GM23338 (cell line): Measurements from ENCODE around the gene TULP3. TPM values are rescaled to one million over a fixed set of nuclear protein-coding genes. Genes with fewer than 3 reads are reported as not detected.

Source experiments
- ATAC-seq: fragments of 200-7000 bp; cut with Tn5 transposase; 3 replicates; pipeline ENCODE4 v1.9.1; 2020
- DNase-seq: peaks from one replicate; pipeline ENCODE4 v3.0.0-alpha.2; 2015; ENCODE audit warnings: low spot score
- H2AFZ ChIP-seq: fragments of 200-600 bp; sonication (generic); 2 replicates; pipeline ENCODE4 v1.8.0; 2016; ENCODE audit warnings: antibody characterized with exemption, mild to moderate bottlenecking, moderate library complexity
- H3F3A ChIP-seq: fragments of 200-600 bp; sonication (generic); replicated peaks from 2 replicates; pipeline ENCODE4 v1.8.0; 2017; ENCODE audit warnings: antibody characterized with exemption, mixed run types, low read depth
- H3K27ac ChIP-seq: fragments of 200-600 bp; sonication (generic); 2 replicates; pipeline ENCODE4 v1.6.1; 2016; ENCODE audit warnings: low read depth
- H3K27me3 ChIP-seq: fragments of 200-600 bp; sonication (generic); 2 replicates; pipeline ENCODE4 v1.8.0; 2016; ENCODE audit warnings: mild to moderate bottlenecking, mixed run types, moderate library complexity; ENCODE audit not compliant: insufficient read depth
- H3K36me3 ChIP-seq: fragments of 200-600 bp; sonication (generic); 2 replicates; pipeline ENCODE4 v1.8.0; 2016; ENCODE audit warnings: mild to moderate bottlenecking; ENCODE audit not compliant: insufficient read depth
- H3K4me1 ChIP-seq: fragments of 200-600 bp; sonication (generic); 2 replicates; pipeline ENCODE4 v1.8.0; 2016; ENCODE audit warnings: mild to moderate bottlenecking, moderate library complexity; ENCODE audit not compliant: insufficient read depth
- H3K4me2 ChIP-seq: fragments of 200-600 bp; sonication (generic); 2 replicates; pipeline ENCODE4 v1.7.1; 2017; ENCODE audit warnings: mixed run types
- H3K4me3 ChIP-seq: fragments of 200-600 bp; sonication (generic); 2 replicates; pipeline ENCODE4 v1.6.1; 2016; ENCODE audit warnings: mixed run types
- H3K79me2 ChIP-seq: fragments of 200-600 bp; sonication (generic); replicated peaks from 2 replicates; pipeline ENCODE4 v1.8.0; 2017; ENCODE audit warnings: mild to moderate bottlenecking; ENCODE audit not compliant: insufficient read depth
- H3K9me2 ChIP-seq: fragments of 200-600 bp; sonication (generic); 2 replicates; pipeline ENCODE4 v1.8.0; 2017; ENCODE audit not compliant: insufficient read depth
- H4K20me1 ChIP-seq: fragments of 200-600 bp; sonication (generic); replicated peaks from 2 replicates; pipeline ENCODE4 v1.8.0; 2017; ENCODE audit warnings: mild to moderate bottlenecking; ENCODE audit not compliant: insufficient read depth
- H3K27ac Mint-ChIP-seq: 2 replicates; pipeline ENCODE4 v1.8.0; 2020; ENCODE audit warnings: inconsistent platforms, mild to moderate bottlenecking, moderate library complexity, mixed read lengths
- H3K27me3 Mint-ChIP-seq: 3 replicates; pipeline ENCODE4 v1.8.0; 2022; ENCODE audit warnings: low read depth, mild to moderate bottlenecking, moderate library complexity, mixed read lengths, inconsistent platforms; ENCODE audit not compliant: insufficient read depth, poor library complexity
- H3K36me3 Mint-ChIP-seq: 3 replicates; pipeline ENCODE4 v1.8.0; 2021; ENCODE audit warnings: low read depth, mild to moderate bottlenecking, inconsistent platforms, moderate library complexity, mixed read lengths
- H3K4me1 Mint-ChIP-seq: 3 replicates; pipeline ENCODE4 v1.8.0; 2020; ENCODE audit warnings: mild to moderate bottlenecking, inconsistent platforms, mixed read lengths
- H3K4me3 Mint-ChIP-seq: 3 replicates; pipeline ENCODE4 v1.8.0; 2021; ENCODE audit warnings: moderate library complexity, mild to moderate bottlenecking, inconsistent platforms, mixed read lengths
- H3K9me3 Mint-ChIP-seq: 3 replicates; pipeline ENCODE4 v1.8.0; 2020; ENCODE audit warnings: moderate library complexity, mild to moderate bottlenecking, inconsistent platforms, mixed read lengths
- CREB1 ChIP-seq: fragments of 250-450 bp; sonication (Bioruptor Pico); IDR thresholded peaks from 2 replicates; pipeline ENCODE4 v1.5.0; 2020; ENCODE audit warnings: low read depth, mild to moderate bottlenecking, moderate library complexity
- ETS1 ChIP-seq: IDR thresholded peaks from 2 replicates; pipeline ENCODE4 v1.6.1; 2016; ENCODE audit warnings: antibody characterized with exemption
- JUNB ChIP-seq: IDR thresholded peaks from one replicate; pipeline ENCODE4 v1.6.1; 2016; ENCODE audit warnings: antibody characterized with exemption; ENCODE audit not compliant: unreplicated experiment
- NANOG ChIP-seq: IDR thresholded peaks from 2 replicates; pipeline ENCODE4 v1.6.1; 2016; ENCODE audit warnings: antibody characterized with exemption, borderline replicate concordance
- REST ChIP-seq: IDR thresholded peaks from one replicate; pipeline ENCODE4 v1.6.1; 2018; ENCODE audit warnings: antibody characterized with exemption; ENCODE audit not compliant: unreplicated experiment
- STAT1 ChIP-seq: IDR thresholded peaks from one replicate; pipeline ENCODE4 v1.6.1; 2016; ENCODE audit warnings: antibody characterized with exemption; ENCODE audit not compliant: unreplicated experiment
- ZNF114 ChIP-seq: fragments of 250-450 bp; sonication (Bioruptor Pico); IDR thresholded peaks from 2 replicates; pipeline ENCODE4 v1.5.0; 2020; ENCODE audit warnings: mild to moderate bottlenecking, moderate library complexity
- ZNF331 ChIP-seq: fragments of 250-450 bp; sonication (Bioruptor Pico); IDR thresholded peaks from 2 replicates; pipeline ENCODE4 v1.5.0; 2020; ENCODE audit warnings: low read depth, mild to moderate bottlenecking, moderate library complexity
- polyA plus RNA-seq: library from polyadenylated mRNA; unstranded; fragments of >200 nt; fragmentation: Nextera tagmentation; extraction: Ambion mirVana; gene quantifications from 2 replicates; pipeline ENCODE4 v1.2.1, GENCODE V29; 2016
- total RNA-seq: library from RNA; depleted of rRNA; stranded (reverse); fragments of >200 nt; shearing (Covaris generic); gene quantifications from 2 replicates; pipeline ENCODE4 v1.2.3, GENCODE V29; 2014

Gene TULP3
- total and polyA plus RNA-seq, 2 experiments from 2014 or later = 15.1 to 18.8 TPM

DNA sequence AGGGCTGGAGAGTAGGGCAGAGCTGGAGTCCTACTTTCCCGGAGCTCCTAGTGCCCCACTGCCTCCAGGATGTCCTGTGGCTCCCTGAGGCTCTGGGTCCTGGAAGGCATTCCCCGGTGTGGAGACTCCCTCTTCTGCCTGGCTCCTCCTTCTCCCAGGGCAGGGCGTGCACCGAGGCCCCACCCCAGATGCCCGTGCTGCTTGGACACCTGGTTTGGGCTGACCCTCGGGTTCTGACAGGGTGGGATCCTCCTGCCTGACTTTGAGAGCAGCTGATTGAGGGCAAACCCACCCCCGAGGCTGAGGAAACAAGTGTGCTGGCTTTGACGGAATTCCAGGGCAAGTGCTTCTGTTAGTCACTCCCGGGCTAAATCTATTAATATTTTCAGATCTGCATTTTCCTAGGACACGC, 83.9 kb downstream of the TULP3 start:
- peaks cover 19% of the 10 kb centered on the region for H3K27me3 Mint-ChIP-seq
- no peaks in the 10 kb centered on the region; the same call in 2 of the 3 replicates for H3K9me3 Mint-ChIP-seq
- peak; percentile 77 for ATAC-seq
- peaks cover 45% of the 10 kb centered on the region for H4K20me1 ChIP-seq
- DNase-seq = peak; percentile 61
- no peak for TF ChIP-seq CREB1 (CRISPR knock-in tag)
- TF ChIP-seq ZNF331 (CRISPR knock-in tag) = no peak
- TF ChIP-seq REST = no peak
- no peak for TF ChIP-seq STAT1
- TF ChIP-seq ETS1 = no peak
- H3K79me2 ChIP-seq = peaks cover 100% of the 10 kb centered on the region
- H3K4me3 Mint-ChIP-seq = no peak overlapping the region
- H3K27ac Mint-ChIP-seq = peak overlapping the region; percentile 32; the same call in 1 of the 2 replicates
- H3F3A ChIP-seq = 0 out of 2 replicates have a peak, but pooled peaks cover 30% of the 10 kb centered on the region
- H2AFZ ChIP-seq = no peak overlapping the region
- H3K4me1 Mint-ChIP-seq = peaks cover 49% of the 10 kb centered on the region
- 0 out of 2 replicates have a peak, but pooled peaks cover 5% of the 10 kb centered on the region for H3K36me3 ChIP-seq
- no peak overlapping the region for H3K4me3 ChIP-seq
- H3K36me3 Mint-ChIP-seq = peaks cover 48% of the 10 kb centered on the region
- H3K4me1 ChIP-seq = peaks cover 43% of the 10 kb centered on the region
- H3K4me2 ChIP-seq = peak overlapping the region; percentile 32; the same call in 1 of the 2 replicates
- peak overlapping the region; percentile 39; the same call in 1 of the 2 replicates for H3K27ac ChIP-seq
- H3K27me3 ChIP-seq = no peaks in the 10 kb centered on the region
- no peaks in the 10 kb centered on the region for H3K9me2 ChIP-seq

GRCh38 chr12:2976581-2976996, 85.9 kb downstream of the TULP3 start:
- H2AFZ ChIP-seq = no peak overlapping the region
- H3F3A ChIP-seq = 0 out of 2 replicates have a peak, but pooled peaks cover 24% of the 10 kb centered on the region
- H3K4me2 ChIP-seq = peak overlapping the region; percentile 69
- DNase-seq = peak; percentile 38
- H3K27ac Mint-ChIP-seq = peak overlapping the region; percentile 55; the same call in 1 of the 2 replicates
- H3K4me3 ChIP-seq = no peak overlapping the region
- no peaks in the 10 kb centered on the region for H3K9me2 ChIP-seq
- H3K9me3 Mint-ChIP-seq = no peaks in the 10 kb centered on the region; the same call in 2 of the 3 replicates
- H3K27me3 ChIP-seq = no peaks in the 10 kb centered on the region
- H3K79me2 ChIP-seq = peaks cover 100% of the 10 kb centered on the region
- peaks cover 43% of the 10 kb centered on the region for H3K4me1 ChIP-seq
- H3K4me3 Mint-ChIP-seq = peak overlapping the region; percentile 26; the same call in 1 of the 3 replicates
- peak overlapping the region; percentile 42 for H3K27ac ChIP-seq
- ATAC-seq = peak; percentile 32
- H3K36me3 Mint-ChIP-seq = peaks cover 39% of the 10 kb centered on the region
- H3K27me3 Mint-ChIP-seq = peaks cover 19% of the 10 kb centered on the region
- TF ChIP-seq ZNF331 (CRISPR knock-in tag) (no peak), CREB1 (CRISPR knock-in tag) (no peak), JUNB (no peak), ZNF114 (CRISPR knock-in tag) (no peak), NANOG (no peak)
- peaks cover 5% of the 10 kb centered on the region; the same call in 1 of the 2 replicates for H3K36me3 ChIP-seq
- peaks cover 48% of the 10 kb centered on the region for H3K4me1 Mint-ChIP-seq
- peaks cover 61% of the 10 kb centered on the region for H4K20me1 ChIP-seq
